Glutamatergic neuron (in vitro differentiated cells): ENCODE data around the gene KCTD10. TPM values are rescaled to one million over a fixed set of nuclear protein-coding genes. Genes with fewer than 3 reads are reported as not detected.

Source experiments
- DNase-seq: peaks from one replicate; pipeline ENCODE4 v3.0.0; 2022
- H3K27ac Mint-ChIP-seq: one replicate; pipeline ENCODE4 v1.8.0; 2020; ENCODE audit warnings: mild to moderate bottlenecking, mixed read lengths, inconsistent platforms; ENCODE audit not compliant: unreplicated experiment
- H3K27me3 Mint-ChIP-seq: one replicate; pipeline ENCODE4 v1.8.0; 2020; ENCODE audit warnings: mild to moderate bottlenecking, moderate library complexity, mixed read lengths, inconsistent platforms; ENCODE audit not compliant: unreplicated experiment
- H3K36me3 Mint-ChIP-seq: one replicate; pipeline ENCODE4 v1.8.0; 2020; ENCODE audit warnings: mild to moderate bottlenecking, mixed read lengths, inconsistent platforms; ENCODE audit not compliant: unreplicated experiment
- H3K4me1 Mint-ChIP-seq: one replicate; pipeline ENCODE4 v1.8.0; 2020; ENCODE audit warnings: mild to moderate bottlenecking, low read depth, mixed read lengths, inconsistent platforms; ENCODE audit not compliant: unreplicated experiment
- H3K4me3 Mint-ChIP-seq: one replicate; pipeline ENCODE4 v1.8.0; 2020; ENCODE audit warnings: mild to moderate bottlenecking, mixed read lengths, inconsistent platforms; ENCODE audit not compliant: unreplicated experiment
- H3K9me3 Mint-ChIP-seq: one replicate; pipeline ENCODE4 v1.8.0; 2020; ENCODE audit warnings: mild to moderate bottlenecking, moderate library complexity, mixed read lengths, inconsistent platforms; ENCODE audit not compliant: unreplicated experiment
- CTCF ChIP-seq: fragments of 200-600 bp; sonication (generic); IDR thresholded peaks from one replicate; pipeline ENCODE4 v1.5.0; 2021; ENCODE audit not compliant: partially characterized antibody, unreplicated experiment
- total RNA-seq: library from RNA; stranded (reverse); fragmentation: NEBNext Ultra II Directional; extraction: Animal tissue kit (Norgen Biotek cat#: 25700); gene quantifications from one replicate; pipeline ENCODE4 v1.2.1, GENCODE V29; 2021; ENCODE audit not compliant: unreplicated experiment

KCTD10 gene
- total RNA-seq, 1 donor from 2014 or later = 95.2 TPM

GRCh38 chr12:109488051-109488665 is 11.1 kb upstream of the KCTD10 start:
- Mint-ChIP-seq H3K4me3 (no peak overlapping the region), H3K27ac (no peak overlapping the region), H3K4me1 (no peaks in the 10 kb centered on the region), H3K9me3 (no peaks in the 10 kb centered on the region), H3K36me3 (no peaks in the 10 kb centered on the region), H3K27me3 (peaks cover 2% of the 10 kb centered on the region)
- DNase-seq = no peak
- TF ChIP-seq CTCF = no peak

GRCh38 chr12:109487181-109488050 is 10.3 kb upstream of the KCTD10 start:
- H3K4me3 Mint-ChIP-seq = no peak overlapping the region
- H3K36me3 Mint-ChIP-seq = no peaks in the 10 kb centered on the region
- TF ChIP-seq CTCF = no peak
- no peak overlapping the region for H3K27ac Mint-ChIP-seq
- no peak for DNase-seq
- H3K27me3 Mint-ChIP-seq = peaks cover 2% of the 10 kb centered on the region
- H3K4me1 Mint-ChIP-seq = no peaks in the 10 kb centered on the region
- H3K9me3 Mint-ChIP-seq = no peaks in the 10 kb centered on the region

GRCh38 chr12:109485201-109485600 is 8.1 kb upstream of the KCTD10 start:
- peaks cover 2% of the 10 kb centered on the region for H3K27me3 Mint-ChIP-seq
- no peak for DNase-seq
- H3K4me1 Mint-ChIP-seq = no peaks in the 10 kb centered on the region
- no peaks in the 10 kb centered on the region for H3K36me3 Mint-ChIP-seq
- H3K27ac Mint-ChIP-seq = no peak overlapping the region
- H3K4me3 Mint-ChIP-seq = no peak overlapping the region
- no peak for TF ChIP-seq CTCF
- no peaks in the 10 kb centered on the region for H3K9me3 Mint-ChIP-seq

GRCh38 chr12:109483346-109483745 is 6.2 kb upstream of the KCTD10 start:
- TF ChIP-seq CTCF = no peak
- H3K27ac Mint-ChIP-seq = no peak overlapping the region
- no peaks in the 10 kb centered on the region for H3K36me3 Mint-ChIP-seq
- H3K4me1 Mint-ChIP-seq = no peaks in the 10 kb centered on the region
- H3K27me3 Mint-ChIP-seq = peaks cover 2% of the 10 kb centered on the region
- no peak overlapping the region for H3K4me3 Mint-ChIP-seq
- DNase-seq = no peak
- no peaks in the 10 kb centered on the region for H3K9me3 Mint-ChIP-seq

GRCh38 chr12:109482894-109483293 is 5.8 kb upstream of the KCTD10 start:
- Mint-ChIP-seq H3K27ac (no peak overlapping the region), H3K9me3 (no peaks in the 10 kb centered on the region), H3K36me3 (no peaks in the 10 kb centered on the region), H3K27me3 (peaks cover 2% of the 10 kb centered on the region), H3K4me3 (no peak overlapping the region), H3K4me1 (no peaks in the 10 kb centered on the region)
- DNase-seq = no peak
- TF ChIP-seq CTCF = no peak
